ENCODE measurements around the gene PLIN4. TPM values are rescaled to one million over a fixed set of nuclear protein-coding genes. Genes with fewer than 3 reads are reported as not detected.

PLIN4 gene
- total RNA-seq, 1 donor from 2014 or later = 1.3 TPM

- no peaks in the 10 kb centered on the region for H3K27me3 Mint-ChIP-seq
- no peaks in the 10 kb centered on the region for H3K9me3 Mint-ChIP-seq (ENCODE audit: low read depth)
- no peak for DNase-seq (ENCODE audit: low spot score, unreplicated experiment)
These were observed 16.6 kb downstream of the PLIN4 start for GRCh38 chr19:4501691-4502090.

GRCh38 chr19:4500841-4501591 is 17.3 kb downstream of the PLIN4 start:
- Mint-ChIP-seq H3K4me1 (ENCODE audit: low read depth) (no peaks in the 10 kb centered on the region), H3K36me3 (ENCODE audit: insufficient read depth) (peaks cover 9% of the 10 kb centered on the region), H3K9me3 (ENCODE audit: low read depth) (no peaks in the 10 kb centered on the region), H3K27ac (peak overlapping the region; percentile 52), H3K4me3 (ENCODE audit: low read depth) (no peak overlapping the region), H3K27me3 (no peaks in the 10 kb centered on the region)
- TF ChIP-seq CTCF (IDR thresholded peaks at IDR 0.05; ENCODE audit: unreplicated experiment) = no peak
- no peak for DNase-seq (ENCODE audit: low spot score, unreplicated experiment)

More at GRCh38 chr19:4501691-4502090, 16.6 kb downstream of the PLIN4 start:
- Mint-ChIP-seq H3K4me1 (ENCODE audit: low read depth) (no peaks in the 10 kb centered on the region), H3K27ac (no peak overlapping the region), H3K4me3 (ENCODE audit: low read depth) (no peak overlapping the region), H3K36me3 (ENCODE audit: insufficient read depth) (peaks cover 15% of the 10 kb centered on the region)
- TF ChIP-seq CTCF (IDR thresholded peaks at IDR 0.05; ENCODE audit: unreplicated experiment) = no peak

GRCh38 chr19:4499855-4500254 is 18.4 kb downstream of the PLIN4 start:
- Mint-ChIP-seq H3K4me1 (ENCODE audit: low read depth) (no peaks in the 10 kb centered on the region), H3K4me3 (ENCODE audit: low read depth) (no peak overlapping the region), H3K9me3 (ENCODE audit: low read depth) (no peaks in the 10 kb centered on the region), H3K27ac (no peak overlapping the region), H3K27me3 (no peaks in the 10 kb centered on the region), H3K36me3 (ENCODE audit: insufficient read depth) (peaks cover 4% of the 10 kb centered on the region)
- no peak for DNase-seq (ENCODE audit: low spot score, unreplicated experiment)
- no peak for TF ChIP-seq CTCF (IDR thresholded peaks at IDR 0.05; ENCODE audit: unreplicated experiment)

GRCh38 chr19:4499318-4499717 is 19.0 kb downstream of the PLIN4 start:
- H3K4me3 Mint-ChIP-seq (ENCODE audit: low read depth) = no peak overlapping the region
- H3K9me3 Mint-ChIP-seq (ENCODE audit: low read depth) = no peaks in the 10 kb centered on the region
- no peak for DNase-seq (ENCODE audit: low spot score, unreplicated experiment)
- TF ChIP-seq CTCF (IDR thresholded peaks at IDR 0.05; ENCODE audit: unreplicated experiment) = no peak
- H3K27ac Mint-ChIP-seq = no peak overlapping the region
- no peaks in the 10 kb centered on the region for H3K27me3 Mint-ChIP-seq
- peaks cover 6% of the 10 kb centered on the region for H3K36me3 Mint-ChIP-seq (ENCODE audit: insufficient read depth)
- no peaks in the 10 kb centered on the region for H3K4me1 Mint-ChIP-seq (ENCODE audit: low read depth)

- Mint-ChIP-seq H3K27ac (no peak overlapping the region), H3K27me3 (no peaks in the 10 kb centered on the region), H3K4me3 (ENCODE audit: low read depth) (no peak overlapping the region), H3K36me3 (ENCODE audit: insufficient read depth) (peaks cover 6% of the 10 kb centered on the region), H3K4me1 (ENCODE audit: low read depth) (no peaks in the 10 kb centered on the region), H3K9me3 (ENCODE audit: low read depth) (no peaks in the 10 kb centered on the region)
- TF ChIP-seq CTCF (IDR thresholded peaks at IDR 0.05; ENCODE audit: unreplicated experiment) = no peak
- DNase-seq (ENCODE audit: low spot score, unreplicated experiment) = no peak
These were observed 19.6 kb downstream of the PLIN4 start for GRCh38 chr19:4498694-4499093.
